Peyer's patch (tissue), 4 donors: Measurements from ENCODE around the gene PKD1.
"Not testable (repeated sequence)": the region's sequence is repeated elsewhere in the genome, so short reads cannot be mapped to it uniquely, and the experiment has no call there.

ENCODE experiments used
- CTCF ChIP-seq, 6 experiments: fragments of 450-650 bp in 4 of 6; fragments of 200-600 bp in 2 of 6; sonication (generic) in 1 of 6; IDR thresholded peaks; one replicate each; pipeline ENCODE4 v1.5.1; 2017 to 2019; ENCODE audit warnings: antibody characterized with exemption in 6 of 6, mild to moderate bottlenecking in 3 of 6, moderate library complexity in 1 of 6
- POLR2A ChIP-seq, 2 donors: fragments of 450-650 bp; IDR thresholded peaks; one replicate each; pipeline ENCODE4 v1.5.1; 2017; ENCODE audit warnings: antibody characterized with exemption in 2 of 2, mild to moderate bottlenecking in 2 of 2, moderate library complexity in 2 of 2

DNA sequence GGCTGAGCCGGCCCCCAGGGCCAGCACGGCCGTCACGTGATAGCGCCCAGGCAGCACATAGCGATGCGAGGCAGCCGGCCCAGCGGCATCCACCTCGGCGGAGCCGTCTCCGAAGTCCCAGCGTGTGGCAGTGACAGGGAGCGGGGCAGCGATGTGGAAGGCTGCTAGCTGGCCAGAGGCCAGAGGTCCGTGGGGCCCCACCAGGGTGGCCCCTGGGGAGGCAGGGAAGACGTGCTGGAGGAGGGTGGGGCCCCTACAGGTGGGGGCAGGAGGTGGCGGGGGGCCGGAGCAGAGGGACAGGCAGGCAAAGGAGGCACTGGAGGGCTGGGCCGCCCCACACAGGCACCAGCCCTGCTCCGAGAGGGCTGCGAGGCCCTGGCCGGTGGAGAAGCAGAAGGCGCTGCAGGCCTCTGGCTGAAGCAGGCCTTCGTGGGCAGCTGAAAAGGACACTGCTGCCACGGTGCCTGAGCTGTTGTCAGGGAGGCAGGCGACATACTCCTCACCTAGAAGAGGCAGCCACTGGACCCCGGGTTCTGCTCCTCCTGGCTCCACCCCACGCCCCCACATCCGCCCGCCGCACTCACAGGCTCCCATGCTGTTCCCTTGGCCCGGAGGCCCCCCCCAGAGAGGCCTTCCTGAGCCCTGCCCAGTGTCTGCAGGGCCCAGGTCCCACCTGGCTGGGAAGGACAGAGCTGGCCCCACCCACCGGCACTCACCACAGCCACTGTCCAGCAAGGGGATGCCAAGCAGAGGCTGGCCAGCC, 17.6 kb downstream of the PKD1 start:
- not testable (repeated sequence) for TF ChIP-seq CTCF, POLR2A (IDR thresholded peaks at IDR 0.05)
